Measurements from ENCODE around the gene E2F4.

DNA sequence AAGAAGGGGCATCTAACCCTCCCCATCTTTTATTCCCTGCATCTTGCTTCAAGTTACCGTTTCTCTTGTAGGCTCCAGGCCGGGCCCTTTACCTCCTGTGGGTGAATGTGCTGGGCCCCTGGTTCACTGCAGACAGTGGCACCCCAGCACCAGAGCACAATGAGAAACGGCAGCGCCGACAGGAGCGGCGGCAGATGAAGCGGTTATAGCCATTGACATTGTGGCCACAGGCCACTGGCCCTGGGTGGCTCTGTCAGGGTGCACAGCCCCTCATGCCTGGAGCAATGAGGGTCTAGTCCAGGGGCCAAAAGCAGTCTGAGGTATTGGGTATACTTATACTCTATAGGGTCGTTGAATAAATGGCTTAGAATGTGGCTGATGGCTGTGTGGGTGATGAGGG is 37.0 kb downstream of the E2F4 start:
- TF ChIP-seq, protein P1, sequence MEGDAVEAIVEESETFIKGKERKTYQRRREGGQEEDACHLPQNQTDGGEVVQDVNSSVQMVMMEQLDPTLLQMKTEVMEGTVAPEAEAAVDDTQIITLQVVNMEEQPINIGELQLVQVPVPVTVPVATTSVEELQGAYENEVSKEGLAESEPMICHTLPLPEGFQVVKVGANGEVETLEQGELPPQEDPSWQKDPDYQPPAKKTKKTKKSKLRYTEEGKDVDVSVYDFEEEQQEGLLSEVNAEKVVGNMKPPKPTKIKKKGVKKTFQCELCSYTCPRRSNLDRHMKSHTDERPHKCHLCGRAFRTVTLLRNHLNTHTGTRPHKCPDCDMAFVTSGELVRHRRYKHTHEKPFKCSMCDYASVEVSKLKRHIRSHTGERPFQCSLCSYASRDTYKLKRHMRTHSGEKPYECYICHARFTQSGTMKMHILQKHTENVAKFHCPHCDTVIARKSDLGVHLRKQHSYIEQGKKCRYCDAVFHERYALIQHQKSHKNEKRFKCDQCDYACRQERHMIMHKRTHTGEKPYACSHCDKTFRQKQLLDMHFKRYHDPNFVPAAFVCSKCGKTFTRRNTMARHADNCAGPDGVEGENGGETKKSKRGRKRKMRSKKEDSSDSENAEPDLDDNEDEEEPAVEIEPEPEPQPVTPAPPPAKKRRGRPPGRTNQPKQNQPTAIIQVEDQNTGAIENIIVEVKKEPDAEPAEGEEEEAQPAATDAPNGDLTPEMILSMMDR (IDR thresholded peaks at IDR 0.05 in 8 of 11, conservative IDR thresholded peaks at IDR 0.05 in 3 of 11): no peak
- no peak for TF ChIP-seq POLR2A (IDR thresholded peaks at IDR 0.05)

Data from spleen (tissue), 7 donors.